ENCODE results near the gene SETBP1.

- TF ChIP-seq CTCF (IDR thresholded peaks at IDR 0.05) (no peak), EZH2 (IDR thresholded peaks at IDR 0.05) (no peak)
These were observed 358.7 kb downstream of the SETBP1 start for GRCh38 chr18:45039376-45039775.

All from neural progenitor cell (in vitro differentiated cells).